GM12892 (cell line): ENCODE data around the gene MYCBP2.
A peak's percentile ranks its signal among the peaks of the same experiment; 100 is the strongest.

Experiments
- POLR2A ChIP-seq: IDR thresholded peaks from 2 replicates; pipeline ENCODE4 v1.6.1; 2011; ENCODE audit warnings: low read depth, low read length, control low read depth
- POLR2AphosphoS5 ChIP-seq: IDR thresholded peaks from 2 replicates; pipeline ENCODE4 v1.6.1; 2011; ENCODE audit warnings: low read depth, low read length, control low read depth
- TAF1 ChIP-seq: IDR thresholded peaks from 2 replicates; pipeline ENCODE4 v1.6.1; 2011; ENCODE audit warnings: low read depth, mild to moderate bottlenecking, control low read depth, low read length, borderline replicate concordance

DNA sequence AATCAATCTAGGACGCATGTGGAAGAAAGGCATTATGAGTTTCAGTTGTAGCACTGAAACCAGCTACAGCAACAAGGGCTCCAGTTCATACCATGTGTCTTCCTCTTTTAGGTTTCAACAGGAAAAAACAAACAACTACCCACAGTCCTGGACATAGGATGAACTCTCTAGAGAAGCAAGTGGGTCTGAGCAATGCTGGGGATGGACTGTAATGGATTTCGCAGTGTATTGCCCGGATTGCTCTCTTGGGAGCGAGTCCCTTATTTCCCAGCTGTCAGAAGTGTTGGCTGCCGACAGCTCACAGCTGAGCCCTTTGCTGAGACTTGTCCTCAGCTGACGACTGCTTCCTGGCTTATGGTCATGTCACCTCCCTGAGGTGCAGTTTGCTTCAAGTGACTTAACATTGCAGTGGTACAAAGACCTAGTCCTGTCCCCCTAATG, 12.1 kb upstream of the MYCBP2 start:
- TF ChIP-seq POLR2AphosphoS5 (no peak; the same call in 1 of the 2 replicates), TAF1 (0 out of 2 replicates have a peak, but pooled peaks have one; percentile 32), POLR2A (peak; percentile 60; the same call in 1 of the 2 replicates)
